OCI-LY7 (cell line): ENCODE measurements around the gene CHD1L. TPM values are rescaled to one million over a fixed set of nuclear protein-coding genes. Genes with fewer than 3 reads are reported as not detected.
A peak's percentile ranks its signal among the peaks of the same experiment; 100 is the strongest.

Source experiments
- BruUV-seq: library from RNA; stranded (reverse); fragments of 400-500 nt; replicated peaks from 2 replicates; lab custom pipeline; 2021; lab: Mats Ljungman, UMichigan
- CTCF ChIA-PET: fragments of 300-600 bp; sonication (Branson Sonifier 250); formaldehyde crosslinking; loops from one replicate; lab custom pipeline; 2022; ENCODE audit warnings: antibody characterized with exemption; ENCODE audit not compliant: unreplicated experiment; lab: Charles Lee
- POLR2A ChIA-PET: fragments of 300-600 bp; sonication (Branson Sonifier 250); formaldehyde crosslinking; loops from one replicate; lab custom pipeline; 2022; ENCODE audit warnings: antibody characterized with exemption; lab: Charles Lee
- DNase-seq: peaks from one replicate; pipeline ENCODE4 v3.0.0-alpha.2; 2015; ENCODE audit warnings: low spot score
- H2AFZ ChIP-seq: fragments of 200-600 bp; sonication (generic), shearing (Covaris generic); 2 replicates; pipeline ENCODE4 v1.6.1; 2014; ENCODE audit warnings: mild to moderate bottlenecking, antibody characterized with exemption, low read length, moderate library complexity
- H3K27ac ChIP-seq: fragments of 200-600 bp; sonication (generic); 2 replicates; pipeline ENCODE4 v1.5.1; 2014; ENCODE audit warnings: mixed run types, low read depth, mild to moderate bottlenecking, moderate library complexity, low read length, inconsistent platforms; ENCODE audit not compliant: poor library complexity, severe bottlenecking
- H3K36me3 ChIP-seq: fragments of 200-600 bp; sonication (generic); 2 replicates; pipeline ENCODE4 v1.6.1; 2014; ENCODE audit warnings: mild to moderate bottlenecking, antibody characterized with exemption, low read length, moderate library complexity, mixed read lengths; ENCODE audit not compliant: insufficient read depth
- H3K4me1 ChIP-seq: fragments of 200-600 bp; sonication (generic); 2 replicates; pipeline ENCODE4 v1.5.1; 2014; ENCODE audit warnings: mild to moderate bottlenecking, low read length; ENCODE audit not compliant: insufficient read depth, poor library complexity, severe bottlenecking
- H3K4me2 ChIP-seq: fragments of 200-600 bp; sonication (generic); 2 replicates; pipeline ENCODE4 v1.6.1; 2014; ENCODE audit warnings: mild to moderate bottlenecking, low read length
- H3K4me3 ChIP-seq: fragments of 200-600 bp; sonication (generic); 2 replicates; pipeline ENCODE4 v1.5.1; 2014; ENCODE audit warnings: mild to moderate bottlenecking, low read depth, low read length; ENCODE audit not compliant: poor library complexity, severe bottlenecking
- H3K79me2 ChIP-seq: fragments of 200-600 bp; sonication (generic); 2 replicates; pipeline ENCODE4 v1.6.1; 2016; ENCODE audit warnings: low read depth, mild to moderate bottlenecking, low read length, moderate library complexity, mixed read lengths; ENCODE audit not compliant: insufficient read depth
- H3K9me2 ChIP-seq: fragments of 200-600 bp; sonication (generic); 2 replicates; pipeline ENCODE4 v1.6.1; 2016; ENCODE audit warnings: mild to moderate bottlenecking, low read length, mixed read lengths; ENCODE audit not compliant: insufficient read depth
- H3K9me3 ChIP-seq: fragments of 200-600 bp; sonication (generic); 2 replicates; pipeline ENCODE4 v1.6.1; 2014; ENCODE audit warnings: mild to moderate bottlenecking, mixed run types, low read length, mixed read lengths
- H4K20me1 ChIP-seq: fragments of 200-600 bp; sonication (generic); 2 replicates; pipeline ENCODE4 v1.6.1; 2014; ENCODE audit warnings: mild to moderate bottlenecking, antibody characterized with exemption, low read length, moderate library complexity, mixed read lengths; ENCODE audit not compliant: insufficient read depth
- EZH2phosphoT487 ChIP-seq: fragments of 200-600 bp; sonication (generic); IDR thresholded peaks from 2 replicates; pipeline ENCODE4 v1.6.1; 2018; ENCODE audit warnings: low read depth, borderline replicate concordance, mild to moderate bottlenecking, mixed run types, antibody characterized with exemption, low read length, moderate library complexity, mixed read lengths
- intact Hi-C: fragments of 100-400 bp; cut with micrococcal nuclease; formaldehyde crosslinking; loops from one replicate; pipeline ENCODE4 v1.10.0; 2022; ENCODE audit not compliant: unreplicated experiment
- total RNA-seq, 2 experiments: library from RNA; depleted of rRNA in 1 of 2; stranded (reverse); fragments of >200 nt in 1 of 2; shearing (Covaris generic) in 1 of 2; gene quantifications; 2 replicates each; pipeline ENCODE4 v1.2.3, GENCODE V29; 2014 to 2022
- TF ChIP-seq, protein P1 (sequence below): fragments of 200-600 bp; sonication (generic); conservative IDR thresholded peaks from 2 replicates; pipeline ENCODE4 v1.5.1; 2014; ENCODE audit warnings: mild to moderate bottlenecking, antibody characterized with exemption, low read length, moderate library complexity, mixed read lengths

CHD1L gene
- total RNA-seq, 2 experiments from 2014 or later: 42.2 to 52.5 TPM

- peak overlapping the region; percentile 96 for H2AFZ ChIP-seq
- DNase-seq: peak; percentile 58
- POLR2A ChIA-PET: interaction anchor here (0.6 to 1.2 kb wide), 5 partner anchors 10 to 856 kb away, joined by 3 to 4 read pairs (median 3); partner anchors contain the start of gene PRKAB2
Measured at GRCh38 chr1:147243228-147243685, 773 bp downstream of the CHD1L start.

GRCh38 chr1:147243841-147244240, 1.4 kb downstream of the CHD1L start:
- Histone ChIP-seq H2AFZ (no peak overlapping the region; the same call in 1 of the 2 replicates), H3K4me3 (peak overlapping the region; percentile 98)
- BruUV-seq: TSS peak; percentile 61

More at GRCh38 chr1:147243228-147243685, 773 bp downstream of the CHD1L start:
- peak overlapping the region; percentile 79 for H3K4me2 ChIP-seq
- H3K4me1 ChIP-seq: peaks cover 41% of the 10 kb centered on the region
- H3K9me2 ChIP-seq: no peaks in the 10 kb centered on the region
- H3K9me3 ChIP-seq: no peaks in the 10 kb centered on the region
- H3K36me3 ChIP-seq: peaks cover 13% of the 10 kb centered on the region
- H3K4me3 ChIP-seq: peak overlapping the region; percentile 98
- intact Hi-C loops: loop anchor here (5.0 kb wide), 2 partner anchors 146 to 201 kb away; no protein-coding TSS in a partner anchor
- H3K27ac ChIP-seq: peak overlapping the region; percentile 77
- TF ChIP-seq, protein P1, sequence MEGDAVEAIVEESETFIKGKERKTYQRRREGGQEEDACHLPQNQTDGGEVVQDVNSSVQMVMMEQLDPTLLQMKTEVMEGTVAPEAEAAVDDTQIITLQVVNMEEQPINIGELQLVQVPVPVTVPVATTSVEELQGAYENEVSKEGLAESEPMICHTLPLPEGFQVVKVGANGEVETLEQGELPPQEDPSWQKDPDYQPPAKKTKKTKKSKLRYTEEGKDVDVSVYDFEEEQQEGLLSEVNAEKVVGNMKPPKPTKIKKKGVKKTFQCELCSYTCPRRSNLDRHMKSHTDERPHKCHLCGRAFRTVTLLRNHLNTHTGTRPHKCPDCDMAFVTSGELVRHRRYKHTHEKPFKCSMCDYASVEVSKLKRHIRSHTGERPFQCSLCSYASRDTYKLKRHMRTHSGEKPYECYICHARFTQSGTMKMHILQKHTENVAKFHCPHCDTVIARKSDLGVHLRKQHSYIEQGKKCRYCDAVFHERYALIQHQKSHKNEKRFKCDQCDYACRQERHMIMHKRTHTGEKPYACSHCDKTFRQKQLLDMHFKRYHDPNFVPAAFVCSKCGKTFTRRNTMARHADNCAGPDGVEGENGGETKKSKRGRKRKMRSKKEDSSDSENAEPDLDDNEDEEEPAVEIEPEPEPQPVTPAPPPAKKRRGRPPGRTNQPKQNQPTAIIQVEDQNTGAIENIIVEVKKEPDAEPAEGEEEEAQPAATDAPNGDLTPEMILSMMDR: no peak
- no peak for TF ChIP-seq EZH2phosphoT487
- peaks cover 53% of the 10 kb centered on the region for H3K79me2 ChIP-seq
- H4K20me1 ChIP-seq: peaks cover 20% of the 10 kb centered on the region; the same call in 1 of the 2 replicates
- CTCF ChIA-PET: interaction anchor here (0.6 to 0.7 kb wide), 2 partner anchors 70 to 115 kb away, joined by 3 read pairs; no protein-coding TSS in a partner anchor
- no TSS peak for BruUV-seq

More at GRCh38 chr1:147243841-147244240, 1.4 kb downstream of the CHD1L start:
- Histone ChIP-seq H3K36me3 (peaks cover 13% of the 10 kb centered on the region), H3K4me1 (peaks cover 41% of the 10 kb centered on the region), H3K4me2 (peak overlapping the region; percentile 79), H3K27ac (no peak overlapping the region), H3K9me2 (no peaks in the 10 kb centered on the region), H3K79me2 (peaks cover 59% of the 10 kb centered on the region), H3K9me3 (peaks cover 4% of the 10 kb centered on the region; the same call in 1 of the 2 replicates), H4K20me1 (peaks cover 20% of the 10 kb centered on the region; the same call in 1 of the 2 replicates)
- intact Hi-C loops: loop anchor here (5.0 kb wide), 2 partner anchors 147 to 202 kb away; no protein-coding TSS in a partner anchor
- TF ChIP-seq, protein P1: no peak
- TF ChIP-seq EZH2phosphoT487: no peak
- CTCF ChIA-PET: interaction anchor here (0.7 kb wide), 1 partner anchor 71 kb away, joined by 3 read pairs; no protein-coding TSS in a partner anchor
- POLR2A ChIA-PET: interaction anchor here (0.6 to 1.2 kb wide), 3 partner anchors 10 to 856 kb away, joined by 3 to 4 read pairs (median 3); no protein-coding TSS in a partner anchor
- peak; percentile 9 for DNase-seq
